Measurements from ENCODE around the gene FRS3. TPM values are rescaled to one million over a fixed set of nuclear protein-coding genes. Genes with fewer than 3 reads are reported as not detected.
A peak's percentile ranks its signal among the peaks of the same experiment; 100 is the strongest.

The FRS3 gene
- total and polyA plus RNA-seq, 2 of the 13 experiments (the other 11 are each of a cell fraction or from before 2014, with no cell fraction given): 3.0 to 7.4 TPM

DNA sequence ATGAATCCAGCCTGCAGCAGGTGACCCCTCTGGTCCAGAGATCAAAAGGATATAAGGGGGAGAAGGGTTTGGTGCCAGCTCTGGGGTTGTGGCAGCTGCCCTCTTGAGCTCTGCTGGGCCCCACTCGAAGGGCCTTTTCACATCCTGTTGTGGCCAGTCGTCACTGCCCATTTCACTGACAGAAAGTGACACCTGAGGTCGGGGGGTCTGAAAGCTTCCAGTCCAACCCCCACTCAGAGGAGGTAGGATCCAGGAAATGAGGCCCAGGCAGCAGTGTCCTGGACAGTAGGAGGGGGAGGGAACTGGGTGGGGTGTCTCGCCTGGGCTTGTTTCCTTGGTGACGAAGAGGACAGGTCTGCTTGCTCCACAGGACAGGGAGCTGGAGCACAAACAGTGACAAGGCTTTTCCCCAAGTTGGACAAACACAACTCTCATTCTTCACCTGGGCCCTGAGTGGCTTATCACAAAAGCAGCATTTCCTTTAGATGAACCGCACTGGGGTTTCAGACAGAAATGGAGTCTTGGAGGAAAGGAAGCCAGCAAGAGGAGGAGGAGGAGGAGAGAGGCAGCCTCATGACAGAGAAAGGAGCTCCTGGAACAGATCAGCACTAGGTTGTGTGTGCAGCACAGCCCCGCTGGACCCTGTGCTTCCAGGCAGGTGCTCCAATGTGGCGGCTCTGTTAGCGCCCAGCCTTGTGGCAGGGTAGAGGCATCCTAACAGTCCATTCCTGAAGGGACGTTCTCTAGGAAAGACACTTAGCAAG, 11.0 kb downstream of the FRS3 start (continued):
- TF ChIP-seq, protein P1, sequence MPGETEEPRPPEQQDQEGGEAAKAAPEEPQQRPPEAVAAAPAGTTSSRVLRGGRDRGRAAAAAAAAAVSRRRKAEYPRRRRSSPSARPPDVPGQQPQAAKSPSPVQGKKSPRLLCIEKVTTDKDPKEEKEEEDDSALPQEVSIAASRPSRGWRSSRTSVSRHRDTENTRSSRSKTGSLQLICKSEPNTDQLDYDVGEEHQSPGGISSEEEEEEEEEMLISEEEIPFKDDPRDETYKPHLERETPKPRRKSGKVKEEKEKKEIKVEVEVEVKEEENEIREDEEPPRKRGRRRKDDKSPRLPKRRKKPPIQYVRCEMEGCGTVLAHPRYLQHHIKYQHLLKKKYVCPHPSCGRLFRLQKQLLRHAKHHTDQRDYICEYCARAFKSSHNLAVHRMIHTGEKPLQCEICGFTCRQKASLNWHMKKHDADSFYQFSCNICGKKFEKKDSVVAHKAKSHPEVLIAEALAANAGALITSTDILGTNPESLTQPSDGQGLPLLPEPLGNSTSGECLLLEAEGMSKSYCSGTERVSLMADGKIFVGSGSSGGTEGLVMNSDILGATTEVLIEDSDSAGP (CRISPR knock-in tag; IDR thresholded peaks at IDR 0.05; ENCODE audit: borderline replicate concordance): peak; percentile 24; the same call in 1 of the 2 replicates
- peak; percentile 87 for TF ChIP-seq ZBTB38 (CRISPR knock-in tag; IDR thresholded peaks at IDR 0.05)
- TF ChIP-seq POLR2A (IDR thresholded peaks at IDR 0.05; ENCODE audit: insufficient read depth in 1 of 2, low read depth in 2 of 2, low read length in 2 of 2): peak in 1 of 2 experiments; percentile 30; a peak in 1 of 4 replicates
- TF ChIP-seq HNF4A (CRISPR knock-in tag; IDR thresholded peaks at IDR 0.05): peak; percentile 82
- 0 out of 2 replicates have a peak, but pooled peaks have one; percentile 28 for TF ChIP-seq PPARG (CRISPR knock-in tag; conservative IDR thresholded peaks at IDR 0.05)
- peak; percentile 7; the same call in 1 of the 3 replicates for TF ChIP-seq MXI1 (IDR thresholded peaks at IDR 0.05; ENCODE audit: borderline replicate concordance, low read depth, low read length)
- TF ChIP-seq ZNF431 (CRISPR knock-in tag; IDR thresholded peaks at IDR 0.05; ENCODE audit: borderline replicate concordance, low read depth): no peak
- TF ChIP-seq HNF4G (IDR thresholded peaks at IDR 0.05; ENCODE audit: borderline replicate concordance, low read depth, low read length): peak; percentile 32; the same call in 1 of the 2 replicates
- TF ChIP-seq HNF4G (CRISPR knock-in tag; IDR thresholded peaks at IDR 0.05; ENCODE audit: borderline replicate concordance, low read depth): no peak
- peak; percentile 82 for TF ChIP-seq MEIS2 (CRISPR knock-in tag; IDR thresholded peaks at IDR 0.05)
- TF ChIP-seq, protein P2, sequence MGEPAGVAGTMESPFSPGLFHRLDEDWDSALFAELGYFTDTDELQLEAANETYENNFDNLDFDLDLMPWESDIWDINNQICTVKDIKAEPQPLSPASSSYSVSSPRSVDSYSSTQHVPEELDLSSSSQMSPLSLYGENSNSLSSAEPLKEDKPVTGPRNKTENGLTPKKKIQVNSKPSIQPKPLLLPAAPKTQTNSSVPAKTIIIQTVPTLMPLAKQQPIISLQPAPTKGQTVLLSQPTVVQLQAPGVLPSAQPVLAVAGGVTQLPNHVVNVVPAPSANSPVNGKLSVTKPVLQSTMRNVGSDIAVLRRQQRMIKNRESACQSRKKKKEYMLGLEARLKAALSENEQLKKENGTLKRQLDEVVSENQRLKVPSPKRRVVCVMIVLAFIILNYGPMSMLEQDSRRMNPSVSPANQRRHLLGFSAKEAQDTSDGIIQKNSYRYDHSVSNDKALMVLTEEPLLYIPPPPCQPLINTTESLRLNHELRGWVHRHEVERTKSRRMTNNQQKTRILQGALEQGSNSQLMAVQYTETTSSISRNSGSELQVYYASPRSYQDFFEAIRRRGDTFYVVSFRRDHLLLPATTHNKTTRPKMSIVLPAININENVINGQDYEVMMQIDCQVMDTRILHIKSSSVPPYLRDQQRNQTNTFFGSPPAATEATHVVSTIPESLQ (CRISPR knock-in tag; conservative IDR thresholded peaks at IDR 0.05): no peak
- TF ChIP-seq, protein P3, sequence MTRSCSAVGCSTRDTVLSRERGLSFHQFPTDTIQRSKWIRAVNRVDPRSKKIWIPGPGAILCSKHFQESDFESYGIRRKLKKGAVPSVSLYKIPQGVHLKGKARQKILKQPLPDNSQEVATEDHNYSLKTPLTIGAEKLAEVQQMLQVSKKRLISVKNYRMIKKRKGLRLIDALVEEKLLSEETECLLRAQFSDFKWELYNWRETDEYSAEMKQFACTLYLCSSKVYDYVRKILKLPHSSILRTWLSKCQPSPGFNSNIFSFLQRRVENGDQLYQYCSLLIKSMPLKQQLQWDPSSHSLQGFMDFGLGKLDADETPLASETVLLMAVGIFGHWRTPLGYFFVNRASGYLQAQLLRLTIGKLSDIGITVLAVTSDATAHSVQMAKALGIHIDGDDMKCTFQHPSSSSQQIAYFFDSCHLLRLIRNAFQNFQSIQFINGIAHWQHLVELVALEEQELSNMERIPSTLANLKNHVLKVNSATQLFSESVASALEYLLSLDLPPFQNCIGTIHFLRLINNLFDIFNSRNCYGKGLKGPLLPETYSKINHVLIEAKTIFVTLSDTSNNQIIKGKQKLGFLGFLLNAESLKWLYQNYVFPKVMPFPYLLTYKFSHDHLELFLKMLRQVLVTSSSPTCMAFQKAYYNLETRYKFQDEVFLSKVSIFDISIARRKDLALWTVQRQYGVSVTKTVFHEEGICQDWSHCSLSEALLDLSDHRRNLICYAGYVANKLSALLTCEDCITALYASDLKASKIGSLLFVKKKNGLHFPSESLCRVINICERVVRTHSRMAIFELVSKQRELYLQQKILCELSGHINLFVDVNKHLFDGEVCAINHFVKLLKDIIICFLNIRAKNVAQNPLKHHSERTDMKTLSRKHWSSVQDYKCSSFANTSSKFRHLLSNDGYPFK (CRISPR knock-in tag; IDR thresholded peaks at IDR 0.05; ENCODE audit: borderline replicate concordance): no peak
- peak; percentile 38 for TF ChIP-seq TEAD3 (CRISPR knock-in tag; optimal IDR thresholded peaks at IDR 0.05; ENCODE audit: borderline replicate concordance)
- TF ChIP-seq, protein P4, sequence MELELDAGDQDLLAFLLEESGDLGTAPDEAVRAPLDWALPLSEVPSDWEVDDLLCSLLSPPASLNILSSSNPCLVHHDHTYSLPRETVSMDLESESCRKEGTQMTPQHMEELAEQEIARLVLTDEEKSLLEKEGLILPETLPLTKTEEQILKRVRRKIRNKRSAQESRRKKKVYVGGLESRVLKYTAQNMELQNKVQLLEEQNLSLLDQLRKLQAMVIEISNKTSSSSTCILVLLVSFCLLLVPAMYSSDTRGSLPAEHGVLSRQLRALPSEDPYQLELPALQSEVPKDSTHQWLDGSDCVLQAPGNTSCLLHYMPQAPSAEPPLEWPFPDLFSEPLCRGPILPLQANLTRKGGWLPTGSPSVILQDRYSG (CRISPR knock-in tag; IDR thresholded peaks at IDR 0.05): 0 out of 2 replicates have a peak, but pooled peaks have one; percentile 12
- TF ChIP-seq RFX5 (IDR thresholded peaks at IDR 0.05; ENCODE audit: low read depth, low read length): no peak
- TF ChIP-seq, protein P5, sequence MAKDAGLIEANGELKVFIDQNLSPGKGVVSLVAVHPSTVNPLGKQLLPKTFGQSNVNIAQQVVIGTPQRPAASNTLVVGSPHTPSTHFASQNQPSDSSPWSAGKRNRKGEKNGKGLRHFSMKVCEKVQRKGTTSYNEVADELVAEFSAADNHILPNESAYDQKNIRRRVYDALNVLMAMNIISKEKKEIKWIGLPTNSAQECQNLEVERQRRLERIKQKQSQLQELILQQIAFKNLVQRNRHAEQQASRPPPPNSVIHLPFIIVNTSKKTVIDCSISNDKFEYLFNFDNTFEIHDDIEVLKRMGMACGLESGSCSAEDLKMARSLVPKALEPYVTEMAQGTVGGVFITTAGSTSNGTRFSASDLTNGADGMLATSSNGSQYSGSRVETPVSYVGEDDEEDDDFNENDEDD (CRISPR knock-in tag; IDR thresholded peaks at IDR 0.05; ENCODE audit: borderline replicate concordance): peak; percentile 26; the same call in 1 of the 2 replicates
- 0 out of 2 replicates have a peak, but pooled peaks have one; percentile 20 for TF ChIP-seq ZKSCAN8 (CRISPR knock-in tag; IDR thresholded peaks at IDR 0.05; ENCODE audit: borderline replicate concordance)
